Measurements from ENCODE around the gene APCDD1L.

- TF ChIP-seq FOXA1 (IDR thresholded peaks at IDR 0.05) (no peak), SP1 (IDR thresholded peaks at IDR 0.05) (no peak), ELF4 (IDR thresholded peaks at IDR 0.05) (no peak), PKNOX1 (IDR thresholded peaks at IDR 0.05) (no peak), ARNT (IDR thresholded peaks at IDR 0.05) (no peak), TARDBP (IDR thresholded peaks at IDR 0.05) (no peak), SUZ12 (IDR thresholded peaks at IDR 0.05) (no peak), NFRKB (IDR thresholded peaks at IDR 0.05) (no peak)
Measured at GRCh38 chr20:58546756-58547622, 31.8 kb upstream of the APCDD1L start.
